Neutrophil (primary cell): Measurements from ENCODE around the gene STOML1.

Experiments used
- H3K27ac ChIP-seq: fragments of 200-600 bp; sonication (generic); 2 replicates; pipeline ENCODE4 v1.5.1; 2016; ENCODE audit warnings: mild to moderate bottlenecking, moderate library complexity
- H3K27me3 ChIP-seq: fragments of 200-600 bp; sonication (generic); 2 replicates; pipeline ENCODE4 v1.6.0; 2016; ENCODE audit warnings: mild to moderate bottlenecking
- H3K36me3 ChIP-seq: fragments of 200-600 bp; sonication (generic); 2 replicates; pipeline ENCODE4 v1.5.1; 2017
- H3K4me1 ChIP-seq, 2 experiments: fragments of 200-600 bp in 1 of 2; sonication (generic) in 1 of 2; 1 replicate in 1 of 2; 2 replicates in 1 of 2; pipeline versions ENCODE4 v1.5.1 to v1.6.1; 2013 to 2016; ENCODE audit warnings: low read depth in 1 of 2, low read length in 1 of 2, mild to moderate bottlenecking in 1 of 2, moderate library complexity in 1 of 2; ENCODE audit not compliant: control insufficient read depth in 1 of 2, insufficient read depth in 1 of 2
- H3K4me3 ChIP-seq, 2 experiments: fragments of 200-600 bp in 1 of 2; sonication (generic) in 1 of 2; 1 replicate in 1 of 2; 2 replicates in 1 of 2; pipeline ENCODE4 v1.5.1; 2013 to 2016; ENCODE audit warnings: low read depth in 1 of 2, low read length in 1 of 2, mild to moderate bottlenecking in 1 of 2, moderate library complexity in 1 of 2
- H3K9me3 ChIP-seq: fragments of 200-600 bp; sonication (generic); 2 replicates; pipeline ENCODE4 v1.5.1; 2016
- CTCF ChIP-seq: fragments of 200-600 bp; sonication (generic); IDR thresholded peaks from 2 replicates; pipeline ENCODE4 v1.5.1; 2016; ENCODE audit warnings: antibody characterized with exemption

Gene STOML1

DNA sequence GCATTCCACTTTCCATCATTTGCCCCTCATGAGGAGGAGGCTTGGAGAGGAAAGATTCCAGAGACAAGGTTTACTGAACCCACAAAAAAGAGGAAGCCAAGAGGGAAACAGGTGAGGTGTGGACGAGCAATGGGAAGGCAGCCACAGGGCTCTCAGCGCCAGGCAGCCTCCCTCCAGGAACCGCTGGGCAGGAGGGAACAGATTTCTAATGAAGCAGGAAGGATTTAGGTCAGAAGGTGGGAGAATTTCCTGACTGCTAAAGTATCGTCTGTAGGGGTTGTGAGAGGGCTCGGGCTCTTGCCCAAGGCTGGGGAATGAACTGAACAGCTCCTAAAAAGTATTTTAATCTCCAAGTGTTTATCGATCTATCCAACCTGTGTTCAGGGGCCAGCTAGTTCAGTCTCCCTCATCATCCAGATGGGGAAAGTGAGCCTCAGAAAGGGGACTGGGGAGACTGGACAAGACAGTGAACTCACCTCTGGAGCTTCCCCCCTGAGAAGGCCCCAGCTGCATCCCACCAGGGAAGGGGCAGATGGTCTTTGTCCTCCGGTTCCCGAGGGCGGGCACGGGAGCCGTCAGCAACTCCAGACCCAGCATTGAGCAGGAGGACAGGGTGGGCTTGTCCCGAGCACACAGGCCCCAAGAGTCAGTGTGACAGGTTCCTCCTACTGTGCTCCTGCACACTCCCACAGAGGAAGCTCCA is 55.4 kb downstream of the STOML1 start:
- Histone ChIP-seq H3K27ac (no peak overlapping the region), H3K27me3 (no peaks in the 10 kb centered on the region), H3K4me1 (no peaks in the 10 kb centered on the region), H3K36me3 (no peaks in the 10 kb centered on the region), H3K4me3 (no peak overlapping the region), H3K9me3 (no peaks in the 10 kb centered on the region)
- no peak for TF ChIP-seq CTCF

DNA sequence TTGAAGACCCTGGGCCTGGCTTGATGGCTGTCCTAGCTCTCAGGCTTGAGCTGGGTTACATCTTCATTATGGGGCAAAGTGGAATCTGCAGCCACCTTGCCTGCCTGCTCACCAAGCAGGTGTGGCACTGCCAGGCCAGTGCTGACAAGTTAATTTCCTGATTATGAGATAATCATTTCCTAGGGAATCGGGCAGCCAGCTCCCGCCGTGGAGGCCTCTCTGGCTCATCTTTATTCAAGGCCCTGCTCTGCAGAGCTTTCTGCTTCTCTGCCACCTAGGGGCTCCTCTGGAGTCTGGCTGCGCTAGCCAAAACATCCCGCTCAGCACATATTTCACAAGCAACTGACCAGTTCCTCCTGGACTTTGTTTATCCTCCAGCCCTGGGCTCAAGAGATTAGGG is 55.9 kb downstream of the STOML1 start:
- TF ChIP-seq CTCF = no peak
- no peak overlapping the region for H3K27ac ChIP-seq
- H3K36me3 ChIP-seq = no peaks in the 10 kb centered on the region
- no peaks in the 10 kb centered on the region for H3K27me3 ChIP-seq
- no peaks in the 10 kb centered on the region for H3K9me3 ChIP-seq
- H3K4me1 ChIP-seq = no peaks in the 10 kb centered on the region
- H3K4me3 ChIP-seq = no peak overlapping the region

GRCh38 chr15:73935547-73935946 is 56.5 kb downstream of the STOML1 start:
- Histone ChIP-seq H3K27ac (no peak overlapping the region), H3K4me1 (no peaks in the 10 kb centered on the region), H3K9me3 (no peaks in the 10 kb centered on the region), H3K36me3 (no peaks in the 10 kb centered on the region), H3K4me3 (no peak overlapping the region), H3K27me3 (no peaks in the 10 kb centered on the region)
- TF ChIP-seq CTCF = no peak

GRCh38 chr15:73934281-73934680 is 57.8 kb downstream of the STOML1 start:
- TF ChIP-seq CTCF = no peak
- H3K27ac ChIP-seq = no peak overlapping the region

GRCh38 chr15:73932381-73933191 is 59.5 kb downstream of the STOML1 start:
- Histone ChIP-seq H3K27me3 (peaks cover 23% of the 10 kb centered on the region), H3K4me3 (no peak overlapping the region), H3K36me3 (no peaks in the 10 kb centered on the region), H3K27ac (no peak overlapping the region), H3K4me1 (peaks cover 5 to 7% of the 10 kb centered on the region in 2 experiments), H3K9me3 (no peaks in the 10 kb centered on the region)
- no peak for TF ChIP-seq CTCF

More at GRCh38 chr15:73934281-73934680, 57.8 kb downstream of the STOML1 start:
- Histone ChIP-seq H3K9me3 (no peaks in the 10 kb centered on the region), H3K4me3 (no peak overlapping the region), H3K27me3 (peaks cover 7% of the 10 kb centered on the region), H3K36me3 (no peaks in the 10 kb centered on the region), H3K4me1 (no peaks in the 10 kb centered on the region)
